MM.1S (cell line): ENCODE results near the gene SLC39A7.
"Not testable (repeated sequence)": the region's sequence is repeated elsewhere in the genome, so short reads cannot be mapped to it uniquely, and the experiment has no call there.

Source experiments
- DNase-seq: peaks from one replicate; pipeline ENCODE4 v3.0.0-alpha.2; 2015
- H2AFZ ChIP-seq: fragments of 300-600 bp; sonication (generic); 2 replicates; pipeline ENCODE4 v1.6.0; 2016; ENCODE audit warnings: antibody characterized with exemption, low read length
- H3F3A ChIP-seq: fragments of 300-600 bp; sonication (generic); 2 replicates; pipeline ENCODE4 v1.6.1; 2016; ENCODE audit warnings: mild to moderate bottlenecking, antibody characterized with exemption, low read length, moderate library complexity, mixed read lengths; ENCODE audit not compliant: insufficient read depth
- H3K27ac ChIP-seq: fragments of 300-600 bp; sonication (generic); 2 replicates; pipeline ENCODE4 v1.5.1; 2016; ENCODE audit warnings: mild to moderate bottlenecking, low read length
- H3K27me3 ChIP-seq: fragments of 300-600 bp; sonication (generic); replicated peaks from 2 replicates; pipeline ENCODE4 v1.6.0; 2016; ENCODE audit warnings: low read length; ENCODE audit not compliant: insufficient read depth
- H3K36me3 ChIP-seq: fragments of 300-600 bp; sonication (generic); replicated peaks from 2 replicates; pipeline ENCODE4 v1.6.1; 2016; ENCODE audit warnings: mild to moderate bottlenecking, low read length, mixed read lengths; ENCODE audit not compliant: insufficient read depth
- H3K4me1 ChIP-seq: fragments of 300-600 bp; sonication (generic); 2 replicates; pipeline ENCODE4 v1.6.1; 2016; ENCODE audit warnings: low read length, mixed read lengths
- H3K4me2 ChIP-seq: fragments of 300-600 bp; sonication (generic); 2 replicates; pipeline ENCODE4 v1.6.0; 2016; ENCODE audit warnings: low read depth, low read length
- H3K4me3 ChIP-seq: fragments of 300-600 bp; sonication (generic); 2 replicates; pipeline ENCODE4 v1.5.1; 2016; ENCODE audit warnings: low read length, mixed read lengths
- H3K79me2 ChIP-seq: fragments of 300-600 bp; sonication (generic); 2 replicates; pipeline ENCODE4 v1.6.1; 2016; ENCODE audit warnings: mixed run types, low read length, mixed read lengths
- H3K9ac ChIP-seq: fragments of 300-600 bp; sonication (generic); 2 replicates; pipeline ENCODE4 v1.6.1; 2016; ENCODE audit warnings: low read length, mixed read lengths
- H3K9me2 ChIP-seq: fragments of 300-600 bp; sonication (generic); replicated peaks from 2 replicates; pipeline ENCODE4 v1.6.1; 2016; ENCODE audit warnings: mild to moderate bottlenecking, low read length, mixed read lengths; ENCODE audit not compliant: insufficient read depth
- H3K9me3 ChIP-seq: fragments of 300-600 bp; sonication (generic); replicated peaks from 2 replicates; pipeline ENCODE4 v1.6.1; 2016; ENCODE audit warnings: mild to moderate bottlenecking, low read length, mixed read lengths; ENCODE audit not compliant: insufficient read depth
- H4K20me1 ChIP-seq: fragments of 300-600 bp; sonication (generic); 2 replicates; pipeline ENCODE4 v1.6.1; 2016; ENCODE audit warnings: mild to moderate bottlenecking, low read length, moderate library complexity, mixed read lengths; ENCODE audit not compliant: insufficient read depth
- EZH2 ChIP-seq: fragments of 300-600 bp; sonication (generic); optimal IDR thresholded peaks from 2 replicates; pipeline ENCODE3; 2017; ENCODE audit warnings: low read depth, mild to moderate bottlenecking, antibody characterized with exemption, low read length, mixed read lengths
- EZH2phosphoT487 ChIP-seq: fragments of 300-600 bp; sonication (generic); IDR thresholded peaks from 2 replicates; pipeline ENCODE4 v1.6.1; 2018; ENCODE audit warnings: antibody characterized with exemption, low read length
- TF ChIP-seq, protein P1 (sequence below): fragments of 300-600 bp; sonication (generic); IDR thresholded peaks from 2 replicates; pipeline ENCODE4 v1.5.1; 2016; ENCODE audit warnings: antibody characterized with exemption, low read length, mixed read lengths

SLC39A7 gene

DNA sequence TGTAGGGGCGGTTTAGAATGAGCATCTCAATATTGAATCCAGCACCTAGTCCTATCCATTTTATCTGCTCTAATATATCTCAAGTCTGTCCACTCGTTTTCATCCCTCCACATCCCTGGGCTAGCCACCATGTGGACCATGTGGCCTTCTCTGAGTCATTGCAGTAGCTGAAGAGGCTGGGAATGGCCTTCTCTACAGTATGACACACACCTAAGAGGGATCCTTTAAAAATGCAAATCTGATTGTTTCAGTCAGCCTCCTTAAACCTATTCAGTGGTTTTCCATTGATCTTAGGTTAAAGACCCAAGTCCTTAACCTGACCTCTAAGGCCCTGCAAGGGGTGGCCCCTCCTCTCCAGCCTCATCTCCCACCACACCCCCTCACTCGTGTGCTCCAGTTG, 17.0 kb downstream of the SLC39A7 start:
- Histone ChIP-seq H3K9me2 (no peaks in the 10 kb centered on the region), H3K79me2 (no peaks in the 10 kb centered on the region), H3K36me3 (no peaks in the 10 kb centered on the region), H3K9me3 (no peaks in the 10 kb centered on the region), H4K20me1 (no peaks in the 10 kb centered on the region), H3F3A (no peaks in the 10 kb centered on the region), H3K4me3 (no peak overlapping the region), H3K27me3 (no peaks in the 10 kb centered on the region), H3K27ac (no peak overlapping the region), H3K4me1 (no peaks in the 10 kb centered on the region), H2AFZ (no peak overlapping the region), H3K9ac (no peak overlapping the region), H3K4me2 (no peak overlapping the region)
- DNase-seq: no peak
- TF ChIP-seq, protein P1, sequence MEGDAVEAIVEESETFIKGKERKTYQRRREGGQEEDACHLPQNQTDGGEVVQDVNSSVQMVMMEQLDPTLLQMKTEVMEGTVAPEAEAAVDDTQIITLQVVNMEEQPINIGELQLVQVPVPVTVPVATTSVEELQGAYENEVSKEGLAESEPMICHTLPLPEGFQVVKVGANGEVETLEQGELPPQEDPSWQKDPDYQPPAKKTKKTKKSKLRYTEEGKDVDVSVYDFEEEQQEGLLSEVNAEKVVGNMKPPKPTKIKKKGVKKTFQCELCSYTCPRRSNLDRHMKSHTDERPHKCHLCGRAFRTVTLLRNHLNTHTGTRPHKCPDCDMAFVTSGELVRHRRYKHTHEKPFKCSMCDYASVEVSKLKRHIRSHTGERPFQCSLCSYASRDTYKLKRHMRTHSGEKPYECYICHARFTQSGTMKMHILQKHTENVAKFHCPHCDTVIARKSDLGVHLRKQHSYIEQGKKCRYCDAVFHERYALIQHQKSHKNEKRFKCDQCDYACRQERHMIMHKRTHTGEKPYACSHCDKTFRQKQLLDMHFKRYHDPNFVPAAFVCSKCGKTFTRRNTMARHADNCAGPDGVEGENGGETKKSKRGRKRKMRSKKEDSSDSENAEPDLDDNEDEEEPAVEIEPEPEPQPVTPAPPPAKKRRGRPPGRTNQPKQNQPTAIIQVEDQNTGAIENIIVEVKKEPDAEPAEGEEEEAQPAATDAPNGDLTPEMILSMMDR: no peak
- TF ChIP-seq EZH2 (no peak), EZH2phosphoT487 (no peak)

GRCh38 chr6:33226503-33227120, 25.9 kb downstream of the SLC39A7 start:
- not testable (repeated sequence) for DNase-seq

DNA sequence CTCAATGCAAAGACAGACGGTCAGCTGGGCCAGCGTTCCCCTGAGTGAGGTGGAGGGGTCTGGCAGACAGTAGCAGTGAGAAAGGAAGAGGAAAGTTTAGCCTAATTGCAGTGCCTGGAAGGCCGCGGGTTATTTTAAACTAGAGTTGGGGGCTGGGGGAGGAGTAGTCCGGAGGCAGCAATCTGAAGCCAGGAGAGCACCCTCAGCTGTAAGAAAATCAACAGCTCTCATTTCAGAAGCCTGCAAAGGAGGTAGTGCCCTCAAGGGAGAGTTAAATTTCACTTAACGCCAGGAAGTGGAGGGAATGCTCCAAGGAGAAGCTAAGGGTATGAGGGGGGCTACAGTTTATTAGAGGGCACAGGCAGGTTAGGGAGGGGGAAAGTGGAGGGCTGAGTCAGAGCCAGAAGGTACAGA, 34.6 kb downstream of the SLC39A7 start:
- Histone ChIP-seq H4K20me1 (no peaks in the 10 kb centered on the region), H3K4me1 (no peaks in the 10 kb centered on the region), H3K36me3 (no peaks in the 10 kb centered on the region), H3K9ac (no peak overlapping the region), H3K27ac (no peak overlapping the region), H3K4me3 (no peak overlapping the region), H3F3A (no peaks in the 10 kb centered on the region), H3K4me2 (no peak overlapping the region), H3K27me3 (0 out of 2 replicates have a peak, but pooled peaks cover 10% of the 10 kb centered on the region), H3K9me2 (no peaks in the 10 kb centered on the region), H3K9me3 (no peaks in the 10 kb centered on the region), H3K79me2 (no peaks in the 10 kb centered on the region), H2AFZ (no peak overlapping the region)
- TF ChIP-seq EZH2 (no peak), EZH2phosphoT487 (no peak)
- TF ChIP-seq, protein P1: no peak
- no peak for DNase-seq

More at GRCh38 chr6:33226503-33227120, 25.9 kb downstream of the SLC39A7 start:
- not testable (repeated sequence) for H3K36me3 ChIP-seq, H3K4me3 ChIP-seq, H3K9me2 ChIP-seq, H2AFZ ChIP-seq, H4K20me1 ChIP-seq, H3K9ac ChIP-seq, H3K27me3 ChIP-seq, H3K9me3 ChIP-seq, H3K4me2 ChIP-seq, H3K4me1 ChIP-seq, H3K27ac ChIP-seq, H3F3A ChIP-seq, H3K79me2 ChIP-seq

DNA sequence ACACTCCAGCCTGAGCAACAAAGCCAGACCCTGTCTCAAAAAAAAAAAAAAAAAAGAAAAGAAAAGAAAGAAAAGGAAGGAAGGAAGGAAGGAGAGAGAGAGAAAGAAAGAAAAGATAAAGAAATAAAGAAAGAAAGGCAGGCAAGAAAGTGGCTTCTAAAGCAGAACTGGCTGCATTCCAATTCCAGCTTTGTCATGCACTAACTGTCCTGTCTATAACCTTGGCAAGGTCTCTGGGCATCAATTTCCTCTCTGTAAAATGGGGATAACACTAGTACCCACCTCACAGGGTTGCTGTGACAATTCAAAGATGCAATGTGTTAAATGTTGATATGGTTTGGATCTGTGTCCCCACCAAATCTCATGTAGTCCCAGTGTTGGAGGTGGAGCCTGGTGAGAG, 35.7 kb downstream of the SLC39A7 start:
- no peak overlapping the region for H3K4me3 ChIP-seq
- H2AFZ ChIP-seq: no peak overlapping the region
- H3K36me3 ChIP-seq: no peaks in the 10 kb centered on the region
- H3K4me1 ChIP-seq: no peaks in the 10 kb centered on the region
- H3F3A ChIP-seq: no peaks in the 10 kb centered on the region
- H4K20me1 ChIP-seq: no peaks in the 10 kb centered on the region
- H3K79me2 ChIP-seq: no peaks in the 10 kb centered on the region
- no peak for DNase-seq
- H3K4me2 ChIP-seq: no peak overlapping the region
- no peak overlapping the region for H3K27ac ChIP-seq
- H3K27me3 ChIP-seq: 0 out of 2 replicates have a peak, but pooled peaks cover 11% of the 10 kb centered on the region
- H3K9me3 ChIP-seq: no peaks in the 10 kb centered on the region
- TF ChIP-seq EZH2phosphoT487: no peak
- TF ChIP-seq, protein P1: no peak
- no peak for TF ChIP-seq EZH2
- H3K9me2 ChIP-seq: no peaks in the 10 kb centered on the region
- H3K9ac ChIP-seq: no peak overlapping the region
